DND-41 (cell line): ENCODE data around the gene DOC2B.

Source experiments
- ATAC-seq: fragments of 200-7000 bp; cut with Tn5 transposase; 3 replicates; pipeline ENCODE4 v1.9.1; 2021; ENCODE audit warnings: low read depth; ENCODE audit not compliant: insufficient read depth
- DNase-seq: peaks from one replicate; pipeline ENCODE4 v3.0.0-alpha.2; 2020
- H2AFZ ChIP-seq: 2 replicates; pipeline ENCODE4 v1.6.0; 2012; ENCODE audit warnings: low read depth, low read length
- H3K27ac ChIP-seq: 2 replicates; pipeline ENCODE4 v1.5.1; 2012; ENCODE audit warnings: low read length, inconsistent platforms
- H3K27me3 ChIP-seq: fragments of 200-600 bp; sonication (generic); 2 replicates; pipeline ENCODE4 v1.6.0; 2012; ENCODE audit warnings: low read length, mild to moderate bottlenecking, inconsistent platforms; ENCODE audit not compliant: insufficient read depth, poor library complexity
- H3K36me3 ChIP-seq: 2 replicates; pipeline ENCODE4 v1.5.1; 2012; ENCODE audit warnings: low read length, inconsistent platforms; ENCODE audit not compliant: insufficient read depth
- H3K4me1 ChIP-seq: 2 replicates; pipeline ENCODE4 v1.5.1; 2012; ENCODE audit warnings: mild to moderate bottlenecking, low read length; ENCODE audit not compliant: insufficient read depth
- H3K4me2 ChIP-seq: 2 replicates; pipeline ENCODE4 v1.6.0; 2012; ENCODE audit warnings: mild to moderate bottlenecking, moderate library complexity, low read length, inconsistent platforms; ENCODE audit not compliant: insufficient read depth
- H3K4me3 ChIP-seq, 2 experiments: fragments of 200-600 bp in 1 of 2; shearing (Covaris generic) in 1 of 2; 2 replicates each; pipeline ENCODE4 v1.5.1; 2012 to 2016; ENCODE audit warnings: inconsistent platforms in 2 of 2, low read length in 2 of 2, mild to moderate bottlenecking in 2 of 2, low read depth in 1 of 2, moderate library complexity in 1 of 2
- H3K79me2 ChIP-seq: 2 replicates; pipeline ENCODE4 v1.6.0; 2012; ENCODE audit warnings: low read length, inconsistent platforms; ENCODE audit not compliant: insufficient read depth
- H3K9ac ChIP-seq: 2 replicates; pipeline ENCODE4 v1.6.0; 2012; ENCODE audit warnings: low read depth, mild to moderate bottlenecking, inconsistent platforms, low read length, moderate library complexity
- H3K9me3 ChIP-seq: 2 replicates; pipeline ENCODE4 v1.5.1; 2012; ENCODE audit warnings: low read length, moderate library complexity, mild to moderate bottlenecking, inconsistent platforms; ENCODE audit not compliant: insufficient read depth, severe bottlenecking
- H4K20me1 ChIP-seq: 2 replicates; pipeline ENCODE4 v1.6.0; 2012; ENCODE audit warnings: low read length; ENCODE audit not compliant: insufficient read depth
- CTCF ChIP-seq: IDR thresholded peaks from 2 replicates; pipeline ENCODE4 v1.5.1; 2012; ENCODE audit warnings: borderline replicate concordance, low read length, moderate library complexity, mild to moderate bottlenecking; ENCODE audit not compliant: poor library complexity, severe bottlenecking; ENCODE audit errors: extremely low read depth
- EZH2 ChIP-seq: IDR thresholded peaks from 3 replicates; pipeline ENCODE4 v1.6.1; 2012; ENCODE audit warnings: borderline replicate concordance, low read depth, mild to moderate bottlenecking, moderate library complexity, low read length, inconsistent platforms; ENCODE audit not compliant: severe bottlenecking

Gene DOC2B

GRCh38 chr17:149231-149630 lies 32.2 kb downstream of the DOC2B start:
- DNase-seq (no peak), ATAC-seq (no peak)
- Histone ChIP-seq H3K4me2 (no peak overlapping the region), H3K4me3 (no peak overlapping the region), H3K27ac (no peak overlapping the region), H3K36me3 (no peaks in the 10 kb centered on the region), H3K9me3 (no peaks in the 10 kb centered on the region), H3K27me3 (no peaks in the 10 kb centered on the region), H3K9ac (no peak overlapping the region), H4K20me1 (peaks cover 3% of the 10 kb centered on the region; the same call in 1 of the 2 replicates), H3K79me2 (no peaks in the 10 kb centered on the region), H3K4me1 (no peaks in the 10 kb centered on the region), H2AFZ (no peak overlapping the region)
- TF ChIP-seq CTCF, result no peak
- TF ChIP-seq EZH2, result no peak

- Histone ChIP-seq H3K9ac (no peak overlapping the region), H3K9me3 (no peaks in the 10 kb centered on the region), H3K36me3 (no peaks in the 10 kb centered on the region), H3K4me2 (no peak overlapping the region), H3K27ac (no peak overlapping the region), H3K4me3 (no peak overlapping the region), H4K20me1 (peaks cover 3% of the 10 kb centered on the region; the same call in 1 of the 2 replicates), H2AFZ (no peak overlapping the region), H3K27me3 (peaks cover under 1% of the 10 kb centered on the region), H3K4me1 (peaks cover under 1% of the 10 kb centered on the region; the same call in 1 of the 2 replicates), H3K79me2 (no peaks in the 10 kb centered on the region)
- no peak for TF ChIP-seq CTCF
- no peak for TF ChIP-seq EZH2
- ATAC-seq (no peak), DNase-seq (no peak)
Observed at GRCh38 chr17:148757-149156, 32.7 kb downstream of the DOC2B start.

- Histone ChIP-seq H2AFZ (no peak overlapping the region), H3K9ac (no peak overlapping the region)
- TF ChIP-seq CTCF, result no peak
- TF ChIP-seq EZH2, result no peak
Observed at GRCh38 chr17:147796-148740, 33.4 kb downstream of the DOC2B start.

More at GRCh38 chr17:147796-148740, 33.4 kb downstream of the DOC2B start:
- no peak for ATAC-seq
- H3K27me3 ChIP-seq, result peaks cover 8% of the 10 kb centered on the region
- H3K4me2 ChIP-seq, result no peak overlapping the region
- peaks cover 3% of the 10 kb centered on the region; the same call in 1 of the 2 replicates for H3K4me1 ChIP-seq
- H3K36me3 ChIP-seq, result no peaks in the 10 kb centered on the region
- no peak overlapping the region for H3K4me3 ChIP-seq
- no peaks in the 10 kb centered on the region for H3K79me2 ChIP-seq
- no peaks in the 10 kb centered on the region for H3K9me3 ChIP-seq
- DNase-seq, result no peak
- 0 out of 2 replicates have a peak, but pooled peaks cover 3% of the 10 kb centered on the region for H4K20me1 ChIP-seq
- no peak overlapping the region for H3K27ac ChIP-seq
